Measurements from ENCODE around the gene UBE3C. TPM values are rescaled to one million over a fixed set of nuclear protein-coding genes. Genes with fewer than 3 reads are reported as not detected.
A peak's percentile ranks its signal among the peaks of the same experiment; 100 is the strongest.
"Not testable (repeated sequence)": the region's sequence is repeated elsewhere in the genome, so short reads cannot be mapped to it uniquely, and the experiment has no call there.

UBE3C gene
- 37.8 and 50.2 TPM in 2 replicates for total RNA-seq (2014; rRNA removed; shearing (Covaris generic))

GRCh38 chr7:157138424-157139110 is at the start of gene UBE3C:
UBE3C (plus strand) TSS chr7:157138926; CDS start chr7:157139273, 347 bp downstream.
- DNase-seq (ENCODE audit: low spot score), result peak; percentile 86
- in situ Hi-C loops (cut with HindIII; ENCODE audit: low sequenced_read_pairs), result no loop called here

- no peak for DNase-seq (ENCODE audit: low spot score)
- in situ Hi-C loops (cut with HindIII; ENCODE audit: low sequenced_read_pairs), result no loop called here
These were observed 49.6 kb upstream of the UBE3C start for GRCh38 chr7:157089100-157089610.

- in situ Hi-C loops (cut with HindIII; ENCODE audit: low sequenced_read_pairs), result no loop called here
- DNase-seq (ENCODE audit: low spot score), result no peak
These were observed 48.1 kb upstream of the UBE3C start for GRCh38 chr7:157090485-157091165.

- in situ Hi-C loops (cut with HindIII; ENCODE audit: low sequenced_read_pairs), result no loop called here
- no peak for DNase-seq (ENCODE audit: low spot score)
These were observed 42.3 kb upstream of the UBE3C start for GRCh38 chr7:157096286-157097055.

GRCh38 chr7:157097056-157097329 is 41.7 kb upstream of the UBE3C start:
- in situ Hi-C loops (cut with HindIII; ENCODE audit: low sequenced_read_pairs), result no loop called here
- DNase-seq (ENCODE audit: low spot score), result no peak

GRCh38 chr7:157097569-157097968 is 41.2 kb upstream of the UBE3C start:
- DNase-seq (ENCODE audit: low spot score), result no peak
- in situ Hi-C loops (cut with HindIII; ENCODE audit: low sequenced_read_pairs), result no loop called here

GRCh38 chr7:157100005-157100404 is 38.7 kb upstream of the UBE3C start:
- in situ Hi-C loops (cut with HindIII; ENCODE audit: low sequenced_read_pairs); DNase-seq (ENCODE audit: low spot score): not testable (repeated sequence)

- DNase-seq (ENCODE audit: low spot score); in situ Hi-C loops (cut with HindIII; ENCODE audit: low sequenced_read_pairs): not testable (repeated sequence)
These were observed 35.1 kb upstream of the UBE3C start for GRCh38 chr7:157103641-157104040.

GRCh38 chr7:157111311-157111710 is 27.4 kb upstream of the UBE3C start:
- in situ Hi-C loops (cut with HindIII; ENCODE audit: low sequenced_read_pairs), result no loop called here
- DNase-seq (ENCODE audit: low spot score), result no peak

- DNase-seq (ENCODE audit: low spot score), result no peak
- in situ Hi-C loops (cut with HindIII; ENCODE audit: low sequenced_read_pairs), result no loop called here
These were observed 26.0 kb upstream of the UBE3C start for GRCh38 chr7:157112706-157113105.

- no peak for DNase-seq (ENCODE audit: low spot score)
- in situ Hi-C loops (cut with HindIII; ENCODE audit: low sequenced_read_pairs), result no loop called here
These were observed 25.1 kb upstream of the UBE3C start for GRCh38 chr7:157113607-157114006.

- DNase-seq (ENCODE audit: low spot score), result no peak
- in situ Hi-C loops (cut with HindIII; ENCODE audit: low sequenced_read_pairs), result no loop called here
These were observed 22.0 kb upstream of the UBE3C start for GRCh38 chr7:157116762-157117161.

- in situ Hi-C loops (cut with HindIII; ENCODE audit: low sequenced_read_pairs), result no loop called here
- DNase-seq (ENCODE audit: low spot score), result no peak
These were observed 20.9 kb upstream of the UBE3C start for GRCh38 chr7:157117796-157118195.

- in situ Hi-C loops (cut with HindIII; ENCODE audit: low sequenced_read_pairs), result no loop called here
These were observed 18.5 kb upstream of the UBE3C start for GRCh38 chr7:157120181-157120580.

GRCh38 chr7:157121184-157121715 is 17.5 kb upstream of the UBE3C start:
- DNase-seq (ENCODE audit: low spot score), result no peak
- in situ Hi-C loops (cut with HindIII; ENCODE audit: low sequenced_read_pairs), result no loop called here

More at GRCh38 chr7:157120181-157120580, 18.5 kb upstream of the UBE3C start:
- no peak for DNase-seq (ENCODE audit: low spot score)

GRCh38 chr7:157122800-157123495 is 15.8 kb upstream of the UBE3C start:
- DNase-seq (ENCODE audit: low spot score), result no peak
- in situ Hi-C loops (cut with HindIII; ENCODE audit: low sequenced_read_pairs), result no loop called here

GRCh38 chr7:157124690-157125089 is 14.0 kb upstream of the UBE3C start:
- in situ Hi-C loops (cut with HindIII; ENCODE audit: low sequenced_read_pairs), result no loop called here
- DNase-seq (ENCODE audit: low spot score), result no peak

- in situ Hi-C loops (cut with HindIII; ENCODE audit: low sequenced_read_pairs), result no loop called here
- DNase-seq (ENCODE audit: low spot score), result no peak
These were observed 13.1 kb upstream of the UBE3C start for GRCh38 chr7:157125376-157126223.
